DOHH2 (cell line): Measurements from ENCODE around the gene HIVEP1.

Experiments used
- CTCF ChIP-seq: fragments of 200-600 bp; sonication (generic); IDR thresholded peaks from one replicate; pipeline ENCODE4 v1.5.1; 2014; ENCODE audit warnings: antibody characterized with exemption, mild to moderate bottlenecking, low read depth, low read length; ENCODE audit not compliant: poor library complexity, severe bottlenecking
- EZH2phosphoT487 ChIP-seq: fragments of 200-600 bp; sonication (generic); IDR thresholded peaks from 2 replicates; pipeline ENCODE4 v1.6.1; 2017; ENCODE audit warnings: borderline replicate concordance, mild to moderate bottlenecking, antibody characterized with exemption, low read length, moderate library complexity, mixed read lengths

GRCh38 chr6:12099623-12100338, 87.7 kb downstream of the HIVEP1 start:
- TF ChIP-seq CTCF (no peak), EZH2phosphoT487 (no peak)
